Naive thymus-derived CD4-positive, alpha-beta T cell (primary cell): ENCODE data around the gene ADAMTS16. TPM values are rescaled to one million over a fixed set of nuclear protein-coding genes. Genes with fewer than 3 reads are reported as not detected.

ENCODE experiments used
- ATAC-seq: fragments of 150-1000 bp; cut with Tn5 transposase; 2 replicates; pipeline ENCODE4 v1.10.0; 2021; ENCODE audit warnings: mild to moderate bottlenecking, moderate library complexity
- CTCF ChIA-PET: fragments of 350-600 bp; sonication (Branson Sonifier 250); formaldehyde crosslinking; loops from one replicate; lab custom pipeline; 2021; ENCODE audit warnings: antibody characterized with exemption; lab: Charles Lee
- POLR2A ChIA-PET: fragments of 350-600 bp; sonication (Branson Sonifier 250); formaldehyde crosslinking; loops from one replicate; lab custom pipeline; 2021; ENCODE audit warnings: antibody characterized with exemption, inconsistent platforms; lab: Charles Lee
- DNase-seq, 9 donors: peaks; one replicate each; pipeline versions ENCODE4 v3.0.0 to v3.0.0-alpha.2; 2020 to 2022; ENCODE audit warnings: mixed read lengths in 1 of 9
- H3K27ac ChIP-seq: one replicate; pipeline ENCODE4 v1.7.0; 2013; ENCODE audit warnings: mild to moderate bottlenecking, low read depth, low read length, moderate library complexity
- H3K27me3 ChIP-seq, 2 donors: one replicate each; pipeline ENCODE4 v1.7.0; 2013; ENCODE audit warnings: low read length in 2 of 2, mild to moderate bottlenecking in 2 of 2, moderate library complexity in 2 of 2; ENCODE audit not compliant: control insufficient read depth in 2 of 2, insufficient read depth in 2 of 2
- H3K36me3 ChIP-seq, 3 experiments: 1 replicate in 2 of 3; 2 replicates in 1 of 3; pipeline ENCODE4 v1.7.0; 2013; ENCODE audit warnings: low read length in 3 of 3, mild to moderate bottlenecking in 3 of 3, moderate library complexity in 1 of 3; ENCODE audit not compliant: insufficient read depth in 3 of 3, control insufficient read depth in 2 of 3
- H3K4me1 ChIP-seq, 2 donors: one replicate each; pipeline ENCODE4 v1.7.0; 2013; ENCODE audit warnings: low read length in 2 of 2, mild to moderate bottlenecking in 2 of 2, moderate library complexity in 1 of 2; ENCODE audit not compliant: control insufficient read depth in 2 of 2, insufficient read depth in 2 of 2
- H3K4me3 ChIP-seq: 2 replicates; pipeline ENCODE4 v1.7.0; 2013; ENCODE audit warnings: mild to moderate bottlenecking, low read length
- H3K9me3 ChIP-seq, 3 experiments: 1 replicate in 2 of 3; 2 replicates in 1 of 3; pipeline ENCODE4 v1.7.0; 2013; ENCODE audit warnings: low read length in 3 of 3; ENCODE audit not compliant: control insufficient read depth in 2 of 3
- H3K27ac Mint-ChIP-seq, 9 donors: one replicate each; pipeline ENCODE4 v1.8.0; 2020 to 2022; ENCODE audit warnings: mixed read lengths in 9 of 9, mild to moderate bottlenecking in 8 of 9, moderate library complexity in 5 of 9, inconsistent platforms in 2 of 9
- H3K27me3 Mint-ChIP-seq, 5 donors: one replicate each; pipeline ENCODE4 v1.8.0; 2021 to 2022; ENCODE audit warnings: mixed read lengths in 5 of 5, mild to moderate bottlenecking in 1 of 5
- H3K36me3 Mint-ChIP-seq, 5 donors: one replicate each; pipeline ENCODE4 v1.8.0; 2020 to 2022; ENCODE audit warnings: mixed read lengths in 5 of 5, mild to moderate bottlenecking in 3 of 5, inconsistent platforms in 1 of 5
- H3K4me1 Mint-ChIP-seq, 7 donors: one replicate each; pipeline ENCODE4 v1.8.0; 2020 to 2022; ENCODE audit warnings: mixed read lengths in 7 of 7, mild to moderate bottlenecking in 3 of 7, inconsistent platforms in 1 of 7
- H3K4me3 Mint-ChIP-seq, 10 donors: one replicate each; pipeline ENCODE4 v1.8.0; 2020 to 2022; ENCODE audit warnings: mild to moderate bottlenecking in 10 of 10, mixed read lengths in 10 of 10, moderate library complexity in 6 of 10, inconsistent platforms in 2 of 10
- H3K9me3 Mint-ChIP-seq, 11 donors: one replicate each; pipeline ENCODE4 v1.8.0; 2020 to 2022; ENCODE audit warnings: mixed read lengths in 11 of 11, mild to moderate bottlenecking in 4 of 11, inconsistent platforms in 1 of 11, moderate library complexity in 1 of 11
- intact Hi-C, 2 donors: fragments of 100-400 bp; cut with micrococcal nuclease; formaldehyde crosslinking; loops; one replicate each; pipeline ENCODE4 v1.15.1; 2023
- polyA plus RNA-seq, 2 donors: library from polyadenylated mRNA; unstranded; fragments of 300-500 nt; fragmentation: Illumina TruSeq; gene quantifications; one replicate each; pipeline ENCODE4 v1.2.3, GENCODE V29; 2021
- total RNA-seq, 6 experiments: library from RNA in 5 of 6; stranded (reverse) in 5 of 6; gene quantifications; 1 replicate in 5 of 6; 2 replicates in 1 of 6; pipeline ENCODE4 v1.2.3 and lab custom pipeline; 2021 to 2026

The ADAMTS16 gene
- total and polyA plus RNA-seq, 7 experiments from 2014 or later = not detected

GRCh38 chr5:5360941-5361520, 220.9 kb downstream of the ADAMTS16 start:
- H3K9me3 Mint-ChIP-seq = peaks cover 0 to 2% (median 0%) of the 10 kb centered on the region in 11 donors

GRCh38 chr5:5363045-5363444, 222.9 kb downstream of the ADAMTS16 start:
- Mint-ChIP-seq H3K27me3 (peaks cover 0 to 4% (median 0%) of the 10 kb centered on the region in 5 donors), H3K4me1 (peaks cover 0 to 1% (median 0%) of the 10 kb centered on the region in 7 donors), H3K36me3 (no peaks in the 10 kb centered on the region), H3K4me3 (no peak overlapping the region), H3K27ac (no peak overlapping the region), H3K9me3 (peaks cover 0 to 2% (median 0%) of the 10 kb centered on the region in 11 donors)
- no peak overlapping the region for H3K4me3 ChIP-seq
- H3K27me3 ChIP-seq = no peaks in the 10 kb centered on the region
- CTCF ChIA-PET = no interaction called here
- no peak for ATAC-seq
- H3K9me3 ChIP-seq = no peaks in the 10 kb centered on the region
- no peaks in the 10 kb centered on the region for H3K4me1 ChIP-seq
- H3K36me3 ChIP-seq = no peaks in the 10 kb centered on the region
- intact Hi-C loops = no loop called here
- DNase-seq = no peak
- H3K27ac ChIP-seq = no peak overlapping the region
- POLR2A ChIA-PET = no interaction called here

More at GRCh38 chr5:5360941-5361520, 220.9 kb downstream of the ADAMTS16 start:
- intact Hi-C loops = no loop called here
- Mint-ChIP-seq H3K36me3 (no peaks in the 10 kb centered on the region), H3K4me3 (no peak overlapping the region), H3K4me1 (peaks cover 0 to 1% (median 0%) of the 10 kb centered on the region in 7 donors), H3K27ac (no peak overlapping the region), H3K27me3 (peaks cover 0 to 4% (median 0%) of the 10 kb centered on the region in 5 donors)
- no peaks in the 10 kb centered on the region for H3K27me3 ChIP-seq
- no peaks in the 10 kb centered on the region for H3K4me1 ChIP-seq
- no peak for DNase-seq
- no peaks in the 10 kb centered on the region for H3K9me3 ChIP-seq
- H3K27ac ChIP-seq = no peak overlapping the region
- no peaks in the 10 kb centered on the region for H3K36me3 ChIP-seq
- no peak overlapping the region for H3K4me3 ChIP-seq
- ChIA-PET POLR2A (no interaction called here), CTCF (no interaction called here)
- ATAC-seq = no peak

GRCh38 chr5:5364932-5365331, 224.8 kb downstream of the ADAMTS16 start:
- Histone ChIP-seq H3K27ac (no peak overlapping the region), H3K4me3 (no peak overlapping the region), H3K27me3 (no peaks in the 10 kb centered on the region), H3K4me1 (no peaks in the 10 kb centered on the region), H3K9me3 (no peaks in the 10 kb centered on the region), H3K36me3 (no peaks in the 10 kb centered on the region)
- Mint-ChIP-seq H3K4me3 (no peak overlapping the region), H3K4me1 (peaks cover 0 to 1% (median 0%) of the 10 kb centered on the region in 7 donors), H3K27me3 (peaks cover 0 to 3% (median 0%) of the 10 kb centered on the region in 5 donors), H3K9me3 (no peaks in the 10 kb centered on the region), H3K27ac (no peak overlapping the region), H3K36me3 (no peaks in the 10 kb centered on the region)
- intact Hi-C loops = no loop called here
- no peak for ATAC-seq
- POLR2A ChIA-PET = no interaction called here
- CTCF ChIA-PET = no interaction called here
- no peak for DNase-seq

- no peak for ATAC-seq
- no peaks in the 10 kb centered on the region for H3K4me1 ChIP-seq
- Mint-ChIP-seq H3K27ac (no peak overlapping the region), H3K9me3 (no peaks in the 10 kb centered on the region), H3K4me1 (peaks cover 0 to 1% (median 0%) of the 10 kb centered on the region in 7 donors), H3K4me3 (no peak overlapping the region), H3K27me3 (peaks cover 0 to 2% (median 0%) of the 10 kb centered on the region in 5 donors), H3K36me3 (no peaks in the 10 kb centered on the region)
- POLR2A ChIA-PET = no interaction called here
- no peak for DNase-seq
- H3K27me3 ChIP-seq = no peaks in the 10 kb centered on the region
- intact Hi-C loops = no loop called here
- H3K9me3 ChIP-seq = no peaks in the 10 kb centered on the region
- no peaks in the 10 kb centered on the region for H3K36me3 ChIP-seq
- CTCF ChIA-PET = no interaction called here
- H3K27ac ChIP-seq = no peak overlapping the region
- no peak overlapping the region for H3K4me3 ChIP-seq
Measured at GRCh38 chr5:5367739-5368138, 227.6 kb downstream of the ADAMTS16 start.

- ATAC-seq = no peak
- DNase-seq = no peak
- H3K4me3 Mint-ChIP-seq = no peak overlapping the region
- Histone ChIP-seq H3K36me3 (no peaks in the 10 kb centered on the region), H3K9me3 (no peaks in the 10 kb centered on the region), H3K27ac (no peak overlapping the region), H3K4me3 (no peak overlapping the region), H3K4me1 (no peaks in the 10 kb centered on the region), H3K27me3 (no peaks in the 10 kb centered on the region)
- intact Hi-C loops = no loop called here
- H3K27me3 Mint-ChIP-seq = peaks cover 0 to 2% (median 0%) of the 10 kb centered on the region in 5 donors
- ChIA-PET POLR2A (interaction anchor here (0.6 kb wide), 1 partner anchor 1172 kb away, joined by 4 read pairs; no protein-coding TSS in a partner anchor), CTCF (no interaction called here)
- peaks cover 0 to 3% (median 0%) of the 10 kb centered on the region in 11 donors for H3K9me3 Mint-ChIP-seq
- H3K36me3 Mint-ChIP-seq = peaks cover 0 to 3% (median 2%) of the 10 kb centered on the region in 5 donors
- peaks cover 0 to 5% (median 0%) of the 10 kb centered on the region in 7 donors for H3K4me1 Mint-ChIP-seq
- H3K27ac Mint-ChIP-seq = no peak overlapping the region
Measured at GRCh38 chr5:5369051-5369605, 229.0 kb downstream of the ADAMTS16 start.
